Breast epithelium (tissue), 3 donors: ENCODE results near the gene TWF2.

ENCODE experiments used
- CTCF ChIP-seq, 3 donors: fragments of 450-650 bp; IDR thresholded peaks; one replicate each; pipeline ENCODE4 v1.5.1; 2016 to 2017; ENCODE audit warnings: antibody characterized with exemption in 3 of 3, mild to moderate bottlenecking in 3 of 3, moderate library complexity in 3 of 3
- POLR2AphosphoS5 ChIP-seq, 3 donors: sonication (generic); formaldehyde crosslinking; IDR thresholded peaks; one replicate each; pipeline ENCODE4 v1.6.1; 2017; ENCODE audit warnings: antibody characterized with exemption in 3 of 3

DNA sequence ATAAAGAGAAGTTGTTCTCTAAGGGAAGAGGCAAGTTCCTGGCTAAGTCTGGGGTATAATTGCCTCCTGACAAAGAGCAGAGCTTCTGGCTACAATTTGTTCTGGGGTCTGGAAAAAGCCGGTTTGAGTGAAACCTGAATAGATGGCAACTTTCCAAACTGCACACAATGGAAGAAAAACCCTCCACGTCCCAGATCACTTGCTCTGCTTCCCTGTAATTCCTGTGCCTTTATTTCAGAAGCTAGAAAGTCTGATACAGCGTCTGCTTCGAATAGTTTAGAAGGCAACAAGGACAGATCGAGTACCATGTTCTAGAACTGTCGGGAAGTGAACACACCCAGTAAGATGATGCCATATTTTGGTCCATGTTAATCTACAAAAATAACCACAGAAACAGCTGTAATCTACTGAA is 41.1 kb upstream of the TWF2 start:
- TF ChIP-seq CTCF (IDR thresholded peaks at IDR 0.05) (no peak), POLR2AphosphoS5 (IDR thresholded peaks at IDR 0.05) (no peak)
